GM18951 (cell line): ENCODE data around the gene GADD45B.

Experiments
- POLR2A ChIP-seq: IDR thresholded peaks from 4 replicates; pipeline ENCODE4 v1.6.1; 2011; ENCODE audit warnings: mild to moderate bottlenecking; ENCODE audit not compliant: insufficient read length, insufficient read depth; ENCODE audit errors: extremely low read depth
- in situ Hi-C: fragments of 300-500 bp; cut with MboI; formaldehyde crosslinking; loops from one replicate; pipeline ENCODE4 v1.12.0; 2022; ENCODE audit warnings: low sequenced_read_pairs, mixed read lengths, inconsistent platforms; ENCODE audit not compliant: unreplicated experiment

Gene GADD45B

DNA sequence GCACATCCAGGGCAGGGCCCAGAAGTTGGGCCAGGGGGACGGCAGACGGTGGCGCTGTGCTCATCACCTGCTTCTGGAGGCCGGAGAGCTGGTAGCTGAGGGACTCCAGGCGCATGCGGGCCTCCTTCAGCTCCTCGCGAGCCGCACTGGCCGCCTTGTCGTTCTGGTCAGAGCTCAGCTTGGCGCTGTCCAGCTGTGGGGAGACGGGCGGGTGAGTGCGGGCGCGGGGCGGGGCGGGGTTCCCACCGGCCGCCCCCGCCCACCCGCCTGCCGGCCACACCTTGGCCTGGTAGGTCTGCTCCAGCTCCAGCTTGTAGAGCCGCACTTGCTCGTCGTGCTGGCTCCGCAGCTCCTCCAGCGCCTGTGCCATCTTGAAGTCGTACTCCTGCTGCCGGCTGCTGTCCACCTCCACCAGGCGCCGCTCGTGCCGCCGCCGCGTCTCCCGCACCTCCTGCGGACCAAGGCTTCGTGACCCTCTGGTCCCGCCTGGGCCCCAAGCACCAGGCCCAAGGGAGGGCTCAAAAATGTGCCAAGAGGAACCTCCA lies 41.1 kb upstream of the GADD45B start:
- no peak for TF ChIP-seq POLR2A
- in situ Hi-C loops, result no loop called here

DNA sequence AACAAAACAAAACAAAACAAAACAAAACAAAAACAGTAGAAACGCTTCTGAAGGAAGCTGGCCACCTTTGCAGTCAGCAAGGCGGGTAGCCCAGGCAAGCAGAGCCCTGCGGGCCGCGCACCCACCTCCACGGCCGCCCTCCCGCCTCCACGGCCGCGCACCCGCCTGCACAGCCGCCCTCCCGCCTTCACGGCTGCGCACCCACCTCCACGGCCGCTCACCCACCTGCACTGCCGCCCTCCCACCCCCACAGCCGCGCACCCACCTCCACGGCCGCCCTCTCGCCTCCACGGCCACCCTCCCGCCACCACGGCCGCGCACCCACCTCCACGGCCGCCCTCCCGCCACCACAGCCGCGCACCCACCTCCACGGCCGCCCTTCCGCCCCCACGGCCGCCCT lies 39.5 kb upstream of the GADD45B start:
- in situ Hi-C loops, result no loop called here
- no peak for TF ChIP-seq POLR2A

- in situ Hi-C loops, result no loop called here
- no peak for TF ChIP-seq POLR2A
Measured at GRCh38 chr19:2436926-2437325, 39.0 kb upstream of the GADD45B start.

DNA sequence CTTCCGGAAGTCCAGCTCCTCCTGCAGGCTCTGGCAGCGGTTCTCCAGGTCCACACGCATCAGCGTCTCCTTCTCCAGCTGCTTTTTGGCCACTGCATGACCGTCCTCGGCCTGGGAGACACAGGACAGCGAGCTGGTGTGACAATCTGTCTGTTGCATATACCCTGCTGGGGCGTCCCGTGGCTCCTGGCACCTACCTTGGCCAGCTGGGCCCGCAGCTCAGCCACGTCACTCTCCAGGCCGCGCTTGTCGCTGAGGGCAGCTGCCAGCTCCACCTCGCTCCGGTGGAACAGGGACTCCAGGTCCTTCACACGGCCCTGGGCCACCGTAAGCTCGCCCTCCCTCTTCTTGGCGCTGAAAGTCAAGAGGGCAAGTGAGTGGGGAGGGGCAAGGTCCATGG lies 37.7 kb upstream of the GADD45B start:
- in situ Hi-C loops, result no loop called here

GRCh38 chr19:2440515-2440914 lies 35.4 kb upstream of the GADD45B start:
- no peak for TF ChIP-seq POLR2A
- in situ Hi-C loops, result no loop called here

More for the DNA sequence above, 37.7 kb upstream of the GADD45B start:
- TF ChIP-seq POLR2A, result no peak

DNA sequence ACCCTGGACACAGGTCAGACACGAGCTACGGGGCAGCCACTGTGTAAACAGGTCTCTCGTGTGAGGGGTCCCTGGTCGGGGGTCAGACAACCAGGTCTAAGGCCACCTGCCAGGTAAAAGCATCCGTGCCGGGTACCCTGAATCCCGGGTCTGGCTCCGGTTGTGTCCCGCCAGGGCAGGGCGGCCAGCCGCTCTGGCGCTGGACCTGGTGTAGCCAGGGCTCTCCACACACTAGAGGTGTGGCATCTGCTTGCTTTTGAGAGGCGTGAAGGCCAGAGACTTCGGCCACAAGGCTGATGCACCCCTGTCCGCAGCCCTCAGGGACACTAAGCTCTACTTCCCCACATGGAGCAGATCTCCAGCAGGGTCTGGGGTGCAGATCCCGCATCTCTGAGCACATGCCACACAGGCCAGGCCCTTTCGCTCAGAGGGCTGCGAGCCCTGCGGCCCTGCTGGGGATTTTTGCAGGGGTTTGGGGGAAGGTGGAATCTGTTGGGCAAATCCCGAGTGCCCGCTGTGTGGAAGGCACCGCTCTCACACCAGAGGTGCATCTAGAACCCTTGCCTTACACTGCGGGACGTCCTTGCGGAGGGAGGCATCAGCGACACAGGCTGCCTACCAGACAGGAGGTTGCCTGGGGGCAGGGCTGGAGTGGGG lies 34.7 kb upstream of the GADD45B start:
- no peak for TF ChIP-seq POLR2A
- in situ Hi-C loops, result no loop called here

GRCh38 chr19:2443116-2443784 lies 32.7 kb upstream of the GADD45B start:
- in situ Hi-C loops, result no loop called here
- TF ChIP-seq POLR2A, result no peak

GRCh38 chr19:2443785-2444182 lies 32.1 kb upstream of the GADD45B start:
- no peak for TF ChIP-seq POLR2A
- in situ Hi-C loops, result no loop called here

GRCh38 chr19:2444251-2445002 lies 31.5 kb upstream of the GADD45B start:
- in situ Hi-C loops, result no loop called here
- TF ChIP-seq POLR2A, result no peak

GRCh38 chr19:2446381-2446780 lies 29.5 kb upstream of the GADD45B start:
- in situ Hi-C loops, result no loop called here
- TF ChIP-seq POLR2A, result no peak

GRCh38 chr19:2449019-2449418 lies 26.9 kb upstream of the GADD45B start:
- TF ChIP-seq POLR2A, result no peak
- in situ Hi-C loops, result no loop called here

DNA sequence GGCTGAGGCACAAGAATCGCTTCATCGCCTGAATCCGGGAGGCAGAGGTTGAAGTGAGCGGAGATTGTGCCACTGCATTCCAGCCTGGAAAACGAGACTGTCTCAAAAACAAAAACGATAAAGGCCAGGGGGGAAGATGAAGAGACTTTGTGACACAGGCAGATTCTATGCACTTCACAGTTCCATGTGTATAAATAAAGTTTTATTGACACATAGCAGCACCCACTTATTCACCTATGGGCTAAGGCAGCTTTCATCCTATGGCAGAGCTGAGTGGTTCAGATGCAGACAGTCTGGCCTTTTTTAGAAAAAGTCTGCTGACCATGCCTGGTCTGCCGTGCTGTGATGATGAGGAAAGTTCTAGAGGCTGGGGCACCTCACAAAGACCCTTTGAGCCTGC lies 24.8 kb upstream of the GADD45B start:
- in situ Hi-C loops, result no loop called here
- TF ChIP-seq POLR2A, result no peak

DNA sequence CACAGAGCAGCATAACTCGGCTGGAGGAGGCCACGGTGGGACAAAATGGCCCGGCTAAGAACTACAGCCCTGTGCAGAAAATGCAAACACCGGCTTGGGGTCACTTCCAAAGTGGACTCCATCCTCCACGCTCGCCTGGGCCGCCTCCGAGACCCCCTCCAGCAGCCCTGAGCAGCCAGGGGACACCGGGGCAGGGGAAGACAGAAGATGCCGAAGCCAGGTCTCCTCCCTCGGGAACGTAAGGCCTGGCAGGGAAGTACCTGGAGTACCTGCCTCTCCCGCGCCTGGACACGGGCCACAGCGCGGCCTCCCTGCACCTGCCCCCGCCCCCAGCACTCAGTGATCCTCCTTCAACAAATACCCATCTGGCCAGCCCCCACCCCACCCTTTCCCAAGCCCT lies 24.2 kb upstream of the GADD45B start:
- TF ChIP-seq POLR2A, result no peak
- in situ Hi-C loops, result no loop called here

DNA sequence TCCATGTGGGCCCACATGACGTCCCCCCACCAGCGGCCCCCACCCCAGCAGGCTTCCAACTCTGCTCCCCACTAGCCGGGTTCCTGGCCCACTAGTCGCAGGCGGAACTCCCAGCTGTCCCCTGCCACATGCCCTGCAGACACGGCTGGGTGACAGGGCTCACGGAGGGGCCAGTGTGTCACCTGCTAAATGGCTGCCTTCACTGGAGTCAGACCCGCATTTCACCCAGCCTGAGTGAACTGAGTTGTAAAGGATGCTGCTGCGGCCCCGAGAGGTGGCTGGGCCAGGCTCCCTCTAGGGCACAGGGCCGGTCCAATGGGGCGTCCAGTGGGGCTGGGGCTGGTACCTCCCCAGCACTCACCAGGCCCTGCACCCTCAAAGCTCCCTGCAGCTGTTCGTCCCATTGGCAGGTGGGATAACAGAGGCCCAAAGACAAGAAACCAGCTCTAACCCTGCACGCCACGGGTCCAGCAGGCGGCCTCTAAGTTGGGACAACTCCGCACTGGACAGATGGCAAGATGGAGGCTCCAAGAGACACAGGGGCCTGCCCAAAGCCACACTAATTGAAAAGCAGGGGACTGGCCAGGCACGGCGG lies 22.4 kb upstream of the GADD45B start:
- in situ Hi-C loops, result no loop called here

More for the DNA sequence above, 22.4 kb upstream of the GADD45B start:
- TF ChIP-seq POLR2A, result no peak
